ENCODE data around the gene CD5L.

Gene CD5L

GRCh38 chr1:157813269-157813668, 28.3 kb downstream of the CD5L start:
- TF ChIP-seq, protein P1, sequence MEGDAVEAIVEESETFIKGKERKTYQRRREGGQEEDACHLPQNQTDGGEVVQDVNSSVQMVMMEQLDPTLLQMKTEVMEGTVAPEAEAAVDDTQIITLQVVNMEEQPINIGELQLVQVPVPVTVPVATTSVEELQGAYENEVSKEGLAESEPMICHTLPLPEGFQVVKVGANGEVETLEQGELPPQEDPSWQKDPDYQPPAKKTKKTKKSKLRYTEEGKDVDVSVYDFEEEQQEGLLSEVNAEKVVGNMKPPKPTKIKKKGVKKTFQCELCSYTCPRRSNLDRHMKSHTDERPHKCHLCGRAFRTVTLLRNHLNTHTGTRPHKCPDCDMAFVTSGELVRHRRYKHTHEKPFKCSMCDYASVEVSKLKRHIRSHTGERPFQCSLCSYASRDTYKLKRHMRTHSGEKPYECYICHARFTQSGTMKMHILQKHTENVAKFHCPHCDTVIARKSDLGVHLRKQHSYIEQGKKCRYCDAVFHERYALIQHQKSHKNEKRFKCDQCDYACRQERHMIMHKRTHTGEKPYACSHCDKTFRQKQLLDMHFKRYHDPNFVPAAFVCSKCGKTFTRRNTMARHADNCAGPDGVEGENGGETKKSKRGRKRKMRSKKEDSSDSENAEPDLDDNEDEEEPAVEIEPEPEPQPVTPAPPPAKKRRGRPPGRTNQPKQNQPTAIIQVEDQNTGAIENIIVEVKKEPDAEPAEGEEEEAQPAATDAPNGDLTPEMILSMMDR (IDR thresholded peaks at IDR 0.05; ENCODE audit: low read depth, low read length), result no peak

GRCh38 chr1:157806431-157807149, 35.0 kb downstream of the CD5L start:
- H3K36me3 ChIP-seq, result no peaks in the 10 kb centered on the region
- H3K9me3 ChIP-seq (ENCODE audit: severe bottlenecking), result no peaks in the 10 kb centered on the region
- H3K4me3 ChIP-seq (ENCODE audit: low read depth, low read length), result no peak overlapping the region
- TF ChIP-seq, protein P1 (IDR thresholded peaks at IDR 0.05; ENCODE audit: low read depth, low read length), result no peak
- no peak for DNase-seq
- H3K27ac ChIP-seq, result no peak overlapping the region
- H3K27me3 ChIP-seq (ENCODE audit: insufficient read depth, low read depth, severe bottlenecking), result peaks cover 98% of the 10 kb centered on the region

More at GRCh38 chr1:157813269-157813668, 28.3 kb downstream of the CD5L start:
- H3K4me3 ChIP-seq (ENCODE audit: low read depth, low read length), result no peak overlapping the region
- H3K27ac ChIP-seq, result no peak overlapping the region
- peaks cover 72% of the 10 kb centered on the region for H3K27me3 ChIP-seq (ENCODE audit: insufficient read depth, low read depth, severe bottlenecking)
- DNase-seq, result no peak
- no peaks in the 10 kb centered on the region for H3K36me3 ChIP-seq
- H3K9me3 ChIP-seq (ENCODE audit: severe bottlenecking), result peaks cover 14% of the 10 kb centered on the region

DNA sequence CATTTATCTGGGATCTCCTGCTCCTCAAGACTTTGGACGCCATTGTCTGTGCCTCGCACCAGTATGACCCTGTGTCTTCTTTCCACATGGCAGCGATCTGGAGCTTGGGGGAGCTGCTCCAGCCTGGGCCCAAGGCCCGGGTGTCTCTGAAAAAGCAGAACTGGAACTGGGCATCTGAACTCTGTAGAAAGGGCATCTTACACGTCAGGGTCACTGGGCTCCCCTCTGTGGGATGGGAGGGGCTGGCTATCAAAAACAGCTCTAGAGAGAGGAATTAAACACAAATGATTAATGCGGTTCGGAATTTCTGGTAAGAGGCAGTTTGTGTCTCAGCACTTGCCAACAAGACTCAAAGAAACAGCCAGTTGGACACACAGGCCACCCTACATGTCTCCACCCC, 37.8 kb downstream of the CD5L start:
- Histone ChIP-seq H3K36me3 (no peaks in the 10 kb centered on the region), H3K9me3 (ENCODE audit: severe bottlenecking) (peaks cover 8% of the 10 kb centered on the region), H3K4me3 (ENCODE audit: low read depth, low read length) (no peak overlapping the region), H3K27me3 (ENCODE audit: insufficient read depth, low read depth, severe bottlenecking) (peaks cover 100% of the 10 kb centered on the region), H3K27ac (no peak overlapping the region)
- no peak for DNase-seq
- TF ChIP-seq, protein P1 (IDR thresholded peaks at IDR 0.05; ENCODE audit: low read depth, low read length), result no peak

DNA sequence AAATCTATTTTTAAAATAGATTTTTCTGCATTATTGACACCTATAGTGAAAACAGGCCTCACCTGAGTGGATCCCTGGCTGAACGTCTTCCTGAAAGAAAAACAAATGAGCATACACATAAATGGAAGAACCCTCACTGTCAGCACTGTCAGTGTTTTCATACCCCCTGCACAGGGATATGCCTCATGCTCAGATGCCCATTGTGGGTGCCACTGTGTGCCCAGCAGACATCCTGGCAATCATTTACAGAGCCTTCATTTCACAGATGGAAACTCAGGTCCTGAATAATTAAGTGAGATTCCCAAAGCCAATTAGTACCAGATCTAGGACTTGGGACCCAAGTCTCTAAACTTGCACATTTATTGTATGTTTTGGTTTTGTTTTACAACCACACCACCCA, 41.6 kb downstream of the CD5L start:
- Histone ChIP-seq H3K4me3 (ENCODE audit: low read depth, low read length) (no peak overlapping the region), H3K27ac (no peak overlapping the region), H3K27me3 (ENCODE audit: insufficient read depth, low read depth, severe bottlenecking) (peaks cover 100% of the 10 kb centered on the region), H3K9me3 (ENCODE audit: severe bottlenecking) (peaks cover 9% of the 10 kb centered on the region), H3K36me3 (no peaks in the 10 kb centered on the region)
- TF ChIP-seq, protein P1 (IDR thresholded peaks at IDR 0.05; ENCODE audit: low read depth, low read length), result no peak
- no peak for DNase-seq

DNA sequence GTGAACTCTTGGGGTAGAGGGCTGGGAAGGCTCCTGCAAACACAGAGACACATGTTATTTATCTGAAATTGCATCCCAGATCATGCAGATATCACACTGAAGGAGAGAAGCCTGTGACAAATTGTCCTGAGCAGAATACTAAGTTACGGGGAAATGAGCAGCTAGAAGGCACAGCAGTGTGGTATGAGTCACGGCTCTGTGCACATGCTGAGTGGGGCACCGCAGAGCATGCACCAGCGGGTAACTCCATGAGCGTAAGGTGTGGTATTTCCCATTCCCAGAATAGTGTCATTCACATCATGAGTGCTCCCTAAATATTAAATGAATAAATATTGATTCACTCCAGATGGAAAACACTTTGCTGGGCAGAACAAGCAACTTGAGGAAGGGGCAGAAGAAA, 43.4 kb downstream of the CD5L start:
- peaks cover 87% of the 10 kb centered on the region for H3K27me3 ChIP-seq (ENCODE audit: insufficient read depth, low read depth, severe bottlenecking)
- TF ChIP-seq, protein P1 (IDR thresholded peaks at IDR 0.05; ENCODE audit: low read depth, low read length), result no peak
- H3K27ac ChIP-seq, result no peak overlapping the region
- no peaks in the 10 kb centered on the region for H3K36me3 ChIP-seq
- no peak for DNase-seq
- H3K9me3 ChIP-seq (ENCODE audit: severe bottlenecking), result peaks cover 16% of the 10 kb centered on the region
- H3K4me3 ChIP-seq (ENCODE audit: low read depth, low read length), result no peak overlapping the region

GRCh38 chr1:157785248-157785647, 56.4 kb downstream of the CD5L start:
- no peak for DNase-seq
- Histone ChIP-seq H3K4me3 (ENCODE audit: low read depth, low read length) (no peak overlapping the region), H3K27me3 (ENCODE audit: insufficient read depth, low read depth, severe bottlenecking) (peaks cover 52% of the 10 kb centered on the region), H3K36me3 (no peaks in the 10 kb centered on the region), H3K9me3 (ENCODE audit: severe bottlenecking) (no peaks in the 10 kb centered on the region), H3K27ac (no peak overlapping the region)
- TF ChIP-seq, protein P1 (IDR thresholded peaks at IDR 0.05; ENCODE audit: low read depth, low read length), result no peak

Data from WERI-Rb-1 (cell line).